CD8-positive, alpha-beta memory T cell (primary cell): ENCODE results near the gene CD9. TPM values are rescaled to one million over a fixed set of nuclear protein-coding genes. Genes with fewer than 3 reads are reported as not detected.

Experiments used
- CTCF ChIA-PET: fragments of 350-600 bp; sonication (Branson Sonifier 250); formaldehyde crosslinking; loops from one replicate; lab custom pipeline; 2021; ENCODE audit warnings: antibody characterized with exemption; lab: Charles Lee
- POLR2A ChIA-PET: fragments of 350-600 bp; sonication (Branson Sonifier 250); formaldehyde crosslinking; loops from one replicate; lab custom pipeline; 2021; ENCODE audit warnings: antibody characterized with exemption; lab: Charles Lee
- DNase-seq, 5 donors: peaks; one replicate each; pipeline versions ENCODE4 v3.0.0 to v3.0.0-alpha.2; 2020 to 2022; ENCODE audit warnings: mixed read lengths in 1 of 5
- H3K27ac ChIP-seq: one replicate; pipeline ENCODE4 v1.7.0; 2013; ENCODE audit warnings: low read depth, mild to moderate bottlenecking, low read length, moderate library complexity
- H3K27me3 ChIP-seq: 2 replicates; pipeline ENCODE4 v1.7.0; 2013; ENCODE audit warnings: low read length, mild to moderate bottlenecking; ENCODE audit not compliant: insufficient read depth, poor library complexity, severe bottlenecking
- H3K36me3 ChIP-seq: 2 replicates; pipeline ENCODE4 v1.7.0; 2013; ENCODE audit warnings: mild to moderate bottlenecking, low read length, moderate library complexity; ENCODE audit not compliant: insufficient read depth
- H3K4me1 ChIP-seq: 2 replicates; pipeline ENCODE4 v1.7.0; 2013; ENCODE audit warnings: mild to moderate bottlenecking, low read length, moderate library complexity; ENCODE audit not compliant: insufficient read depth
- H3K4me3 ChIP-seq: 2 replicates; pipeline ENCODE4 v1.7.0; 2013; ENCODE audit warnings: mild to moderate bottlenecking, low read length
- H3K9me3 ChIP-seq: 2 replicates; pipeline ENCODE4 v1.7.0; 2013; ENCODE audit warnings: mild to moderate bottlenecking, low read length
- H3K27ac Mint-ChIP-seq, 8 donors: one replicate each; pipeline ENCODE4 v1.8.0; 2020 to 2021; ENCODE audit warnings: mixed read lengths in 8 of 8, mild to moderate bottlenecking in 6 of 8, inconsistent platforms in 3 of 8, moderate library complexity in 3 of 8
- H3K27me3 Mint-ChIP-seq, 2 donors: one replicate each; pipeline ENCODE4 v1.8.0; 2020 to 2021; ENCODE audit warnings: mixed read lengths in 2 of 2, mild to moderate bottlenecking in 1 of 2, moderate library complexity in 1 of 2
- H3K36me3 Mint-ChIP-seq, 3 donors: one replicate each; pipeline ENCODE4 v1.8.0; 2020 to 2021; ENCODE audit warnings: mixed read lengths in 3 of 3, inconsistent platforms in 1 of 3, mild to moderate bottlenecking in 1 of 3
- H3K4me1 Mint-ChIP-seq, 3 donors: one replicate each; pipeline ENCODE4 v1.8.0; 2020 to 2021; ENCODE audit warnings: mixed read lengths in 3 of 3, inconsistent platforms in 1 of 3, mild to moderate bottlenecking in 1 of 3
- H3K4me3 Mint-ChIP-seq, 7 donors: one replicate each; pipeline ENCODE4 v1.8.0; 2020 to 2021; ENCODE audit warnings: mixed read lengths in 7 of 7, mild to moderate bottlenecking in 6 of 7, moderate library complexity in 4 of 7, inconsistent platforms in 2 of 7
- H3K9me3 Mint-ChIP-seq, 5 donors: one replicate each; pipeline ENCODE4 v1.8.0; 2020 to 2022; ENCODE audit warnings: mixed read lengths in 5 of 5, mild to moderate bottlenecking in 3 of 5, moderate library complexity in 2 of 5, inconsistent platforms in 1 of 5
- polyA plus RNA-seq: library from polyadenylated mRNA; unstranded; fragments of 300-500 nt; fragmentation: Illumina TruSeq; gene quantifications from one replicate; pipeline ENCODE4 v1.2.3, GENCODE V29; 2021
- total RNA-seq, 2 experiments: library from RNA; stranded (reverse); gene quantifications; one replicate each; pipeline ENCODE4 v1.2.3, GENCODE V29; 2021

The CD9 gene
- total and polyA plus RNA-seq, 3 experiments from 2014 or later, result 6.9 to 16.2 (median 13.5) TPM

DNA sequence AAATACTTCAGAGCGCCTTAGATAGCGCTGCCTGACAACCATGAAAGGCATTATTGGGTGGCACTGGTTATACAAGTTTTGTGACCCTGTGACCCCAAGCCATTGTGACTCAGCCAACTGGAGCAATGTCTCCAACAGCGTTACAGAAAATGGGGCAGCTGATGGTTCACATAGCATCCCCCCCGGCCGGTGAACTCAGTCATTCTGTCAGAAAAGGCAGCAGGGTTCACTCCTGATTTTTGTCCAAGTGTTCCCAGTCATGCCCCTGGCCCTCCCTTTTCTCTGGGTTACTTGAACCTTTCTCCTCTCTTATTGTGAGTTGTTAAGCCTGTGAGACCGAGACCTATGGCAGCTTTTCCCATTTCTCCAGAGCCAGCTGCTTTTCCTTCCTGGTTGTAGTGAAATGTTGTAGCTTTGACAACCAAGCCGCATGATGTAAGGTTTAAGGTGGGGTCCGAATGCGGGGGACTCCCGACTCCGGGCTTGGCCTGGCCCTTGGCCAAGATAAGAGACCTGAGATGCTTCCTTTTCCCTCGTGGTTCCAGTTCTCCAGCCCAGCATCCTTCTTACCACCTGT is 22.0 kb downstream of the CD9 start:
- H3K4me3 ChIP-seq, result no peak overlapping the region
- ChIA-PET POLR2A (no interaction called here), CTCF (no interaction called here)
- Mint-ChIP-seq H3K36me3 (no peaks in the 10 kb centered on the region), H3K27ac (no peak overlapping the region), H3K9me3 (no peaks in the 10 kb centered on the region), H3K4me1 (peaks cover 0 to 6% (median 0%) of the 10 kb centered on the region in 3 donors), H3K27me3 (peaks cover 4 to 5% of the 10 kb centered on the region in 2 donors), H3K4me3 (no peak overlapping the region)
- no peaks in the 10 kb centered on the region for H3K9me3 ChIP-seq
- no peak overlapping the region for H3K27ac ChIP-seq
- no peaks in the 10 kb centered on the region for H3K36me3 ChIP-seq
- H3K4me1 ChIP-seq, result no peaks in the 10 kb centered on the region
- H3K27me3 ChIP-seq, result no peaks in the 10 kb centered on the region
- DNase-seq, result no peak

DNA sequence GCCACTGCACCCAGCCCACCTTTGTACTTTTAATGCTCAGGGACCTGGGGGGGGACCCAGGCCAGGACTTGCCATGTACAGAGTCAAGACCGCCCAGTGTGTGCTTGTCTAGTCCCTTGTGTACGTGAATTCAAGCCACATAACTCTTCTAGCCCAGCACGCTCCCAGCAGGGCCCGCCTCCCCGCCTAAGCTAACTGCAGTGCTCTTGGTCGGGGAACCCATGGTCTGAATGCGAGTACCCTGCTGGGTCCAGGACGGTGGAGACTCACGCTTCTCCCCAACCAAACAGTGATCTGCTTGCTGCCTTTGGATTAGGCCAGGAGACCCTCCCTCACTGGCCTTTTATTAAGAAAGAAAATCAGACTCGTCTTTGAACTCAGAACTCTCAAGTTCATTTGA is 23.3 kb downstream of the CD9 start:
- no peaks in the 10 kb centered on the region for H3K9me3 ChIP-seq
- POLR2A ChIA-PET, result no interaction called here
- no peaks in the 10 kb centered on the region for H3K27me3 ChIP-seq
- Mint-ChIP-seq H3K27ac (no peak overlapping the region), H3K36me3 (no peaks in the 10 kb centered on the region), H3K4me3 (no peak overlapping the region), H3K27me3 (peaks cover 4 to 5% of the 10 kb centered on the region in 2 donors), H3K9me3 (no peaks in the 10 kb centered on the region), H3K4me1 (peaks cover 0 to 2% (median 0%) of the 10 kb centered on the region in 3 donors)
- no peaks in the 10 kb centered on the region for H3K4me1 ChIP-seq
- no peak for DNase-seq
- H3K27ac ChIP-seq, result no peak overlapping the region
- CTCF ChIA-PET, result interaction anchor here (0.9 kb wide), 1 partner anchor 28 kb away, joined by 3 read pairs; no protein-coding TSS in a partner anchor
- H3K36me3 ChIP-seq, result no peaks in the 10 kb centered on the region
- no peak overlapping the region for H3K4me3 ChIP-seq

DNA sequence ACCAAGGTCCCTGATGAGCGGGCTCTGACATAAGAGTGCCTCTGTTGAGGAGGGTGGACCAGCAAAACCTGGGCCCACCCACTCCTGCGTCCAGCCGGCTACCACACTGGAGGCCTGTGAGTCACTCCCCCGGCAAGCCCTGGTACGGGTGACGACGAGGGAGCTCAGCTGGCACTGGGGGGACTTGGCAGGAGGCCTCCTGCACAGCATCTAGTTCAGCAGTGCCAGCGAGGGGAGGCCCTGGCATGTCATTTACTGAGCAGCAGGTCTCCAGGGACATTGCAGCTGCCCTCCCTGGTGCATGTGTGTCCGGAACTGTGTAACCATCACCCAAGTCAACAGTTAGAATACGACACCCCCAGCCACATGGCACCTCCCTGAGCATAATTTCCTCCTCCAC is 24.4 kb downstream of the CD9 start:
- ChIA-PET CTCF (no interaction called here), POLR2A (no interaction called here)
- Mint-ChIP-seq H3K27ac (no peak overlapping the region), H3K9me3 (no peaks in the 10 kb centered on the region), H3K4me1 (no peaks in the 10 kb centered on the region), H3K27me3 (peaks cover 3 to 4% of the 10 kb centered on the region in 2 donors), H3K4me3 (no peak overlapping the region), H3K36me3 (no peaks in the 10 kb centered on the region)
- Histone ChIP-seq H3K4me1 (peaks cover under 1% of the 10 kb centered on the region), H3K27me3 (no peaks in the 10 kb centered on the region), H3K36me3 (no peaks in the 10 kb centered on the region), H3K9me3 (no peaks in the 10 kb centered on the region), H3K27ac (no peak overlapping the region), H3K4me3 (no peak overlapping the region)
- DNase-seq, result no peak

GRCh38 chr12:6225630-6226001 is 25.4 kb downstream of the CD9 start:
- POLR2A ChIA-PET, result no interaction called here
- H3K27ac ChIP-seq, result no peak overlapping the region

DNA sequence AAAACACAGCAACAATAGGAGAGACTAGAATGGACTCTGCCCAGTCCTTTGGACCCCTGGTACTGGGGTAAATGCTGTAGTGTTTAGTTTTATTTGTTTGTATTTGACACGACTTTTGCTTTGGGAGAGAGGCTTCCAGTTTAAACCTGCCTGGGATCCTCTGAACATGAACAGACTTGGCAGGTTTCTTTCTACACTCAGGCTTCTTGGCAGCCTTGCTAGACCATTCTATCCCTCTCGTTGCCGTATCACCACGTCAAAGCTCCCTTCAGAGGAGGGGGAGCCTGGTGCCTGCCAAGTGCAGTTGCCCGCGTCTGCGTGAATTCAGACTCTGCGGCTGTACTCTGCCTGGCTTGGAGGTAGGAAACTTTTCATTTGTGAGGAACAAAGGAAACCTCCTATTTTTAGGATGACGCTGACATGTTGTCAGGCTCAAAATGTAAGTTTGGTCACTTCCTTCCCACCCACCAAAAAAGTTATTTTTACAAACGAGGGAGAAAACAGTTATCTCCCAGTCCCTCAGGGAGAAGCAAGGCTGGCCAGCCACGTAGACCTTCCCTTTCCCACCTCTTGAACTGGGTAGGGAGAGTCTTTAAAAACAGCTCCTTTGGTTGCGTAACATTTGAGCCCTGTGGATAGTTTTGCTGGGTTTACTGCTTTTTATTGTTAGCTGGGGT is 25.9 kb downstream of the CD9 start:
- no peak for DNase-seq
- no peaks in the 10 kb centered on the region for H3K27me3 ChIP-seq
- POLR2A ChIA-PET, result no interaction called here
- peaks cover 16% of the 10 kb centered on the region for H3K4me1 ChIP-seq
- H3K36me3 ChIP-seq, result no peaks in the 10 kb centered on the region
- H3K27ac ChIP-seq, result no peak overlapping the region
- Mint-ChIP-seq H3K4me3 (no peak overlapping the region), H3K4me1 (peaks cover 9 to 14% (median 12%) of the 10 kb centered on the region in 3 donors), H3K9me3 (no peaks in the 10 kb centered on the region), H3K36me3 (no peaks in the 10 kb centered on the region), H3K27ac (peak overlapping the region in 1 of 8 donors; percentile 40), H3K27me3 (no peaks in the 10 kb centered on the region)
- H3K4me3 ChIP-seq, result no peak overlapping the region
- H3K9me3 ChIP-seq, result no peaks in the 10 kb centered on the region
- CTCF ChIA-PET, result no interaction called here

More at GRCh38 chr12:6225630-6226001, 25.4 kb downstream of the CD9 start:
- Mint-ChIP-seq H3K9me3 (no peaks in the 10 kb centered on the region), H3K27me3 (no peaks in the 10 kb centered on the region), H3K36me3 (no peaks in the 10 kb centered on the region), H3K4me3 (no peak overlapping the region), H3K27ac (peak overlapping the region in 1 of 8 donors; percentile 40), H3K4me1 (peaks cover 5 to 8% (median 7%) of the 10 kb centered on the region in 3 donors)
- Histone ChIP-seq H3K27me3 (no peaks in the 10 kb centered on the region), H3K9me3 (no peaks in the 10 kb centered on the region), H3K4me1 (peaks cover 11% of the 10 kb centered on the region), H3K4me3 (no peak overlapping the region), H3K36me3 (no peaks in the 10 kb centered on the region)
- no peak for DNase-seq
- CTCF ChIA-PET, result no interaction called here

DNA sequence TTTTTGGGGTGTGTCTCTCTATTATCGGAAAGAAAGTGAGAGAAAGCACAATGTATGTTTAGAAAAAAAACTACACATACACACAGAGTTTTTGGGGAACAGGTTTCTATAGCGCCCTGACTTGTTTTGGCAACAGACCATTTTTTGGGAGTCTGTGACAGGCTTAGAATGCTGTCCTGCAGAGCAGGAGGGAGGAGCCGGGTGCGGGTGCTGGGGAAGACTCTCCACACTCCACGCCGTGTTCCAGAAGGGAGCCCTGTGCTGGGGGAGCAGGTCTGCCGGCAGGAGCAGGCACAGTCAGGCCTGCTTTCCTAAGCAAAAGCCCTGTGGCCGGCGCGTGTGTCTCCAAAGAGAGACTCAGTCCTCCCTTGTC is 26.5 kb downstream of the CD9 start:
- Mint-ChIP-seq H3K4me1 (peaks cover 14 to 19% (median 17%) of the 10 kb centered on the region in 3 donors), H3K27me3 (no peaks in the 10 kb centered on the region), H3K36me3 (no peaks in the 10 kb centered on the region), H3K9me3 (no peaks in the 10 kb centered on the region), H3K27ac (no peak overlapping the region), H3K4me3 (no peak overlapping the region)
- POLR2A ChIA-PET, result no interaction called here
- no peak for DNase-seq
- no peaks in the 10 kb centered on the region for H3K27me3 ChIP-seq
- no peak overlapping the region for H3K4me3 ChIP-seq
- H3K9me3 ChIP-seq, result no peaks in the 10 kb centered on the region
- H3K36me3 ChIP-seq, result no peaks in the 10 kb centered on the region
- CTCF ChIA-PET, result no interaction called here
- peaks cover 21% of the 10 kb centered on the region for H3K4me1 ChIP-seq
- no peak overlapping the region for H3K27ac ChIP-seq

- H3K4me1 Mint-ChIP-seq, result peaks cover 23 to 33% (median 26%) of the 10 kb centered on the region in 3 donors
- Histone ChIP-seq H3K4me1 (peaks cover 27% of the 10 kb centered on the region), H3K36me3 (no peaks in the 10 kb centered on the region), H3K9me3 (no peaks in the 10 kb centered on the region), H3K27ac (no peak overlapping the region), H3K4me3 (no peak overlapping the region), H3K27me3 (no peaks in the 10 kb centered on the region)
- CTCF ChIA-PET, result interaction anchor here (0.6 to 3.7 kb wide), 2 partner anchors 33 to 51 kb away, joined by 3 to 20 read pairs; no protein-coding TSS in a partner anchor
- POLR2A ChIA-PET, result interaction anchor here (0.6 kb wide), 1 partner anchor 20 kb away, joined by 4 read pairs; no protein-coding TSS in a partner anchor
- H3K4me3 Mint-ChIP-seq, result no peak overlapping the region
- H3K27me3 Mint-ChIP-seq, result no peaks in the 10 kb centered on the region
- no peak for DNase-seq
- no peaks in the 10 kb centered on the region for H3K9me3 Mint-ChIP-seq
- no peak overlapping the region for H3K27ac Mint-ChIP-seq
- no peaks in the 10 kb centered on the region for H3K36me3 Mint-ChIP-seq
Measured at GRCh38 chr12:6228535-6229223, 28.5 kb downstream of the CD9 start.
